Duodenal mucosa (tissue), 2 donors: ENCODE data around the gene OTOP2.
"Not testable (repeated sequence)": the region's sequence is repeated elsewhere in the genome, so short reads cannot be mapped to it uniquely, and the experiment has no call there.

ENCODE experiments used
- H3K27ac ChIP-seq: one replicate; pipeline ENCODE4 v1.7.0; 2013; ENCODE audit warnings: low read depth, low read length
- H3K27me3 ChIP-seq, 2 donors: one replicate each; pipeline ENCODE4 v1.7.0; 2013; ENCODE audit warnings: low read length in 2 of 2, control low read depth in 1 of 2; ENCODE audit not compliant: insufficient read depth in 2 of 2, control insufficient read depth in 1 of 2
- H3K36me3 ChIP-seq, 2 donors: one replicate each; pipeline ENCODE4 v1.7.0; 2013; ENCODE audit warnings: low read length in 2 of 2, control low read depth in 1 of 2; ENCODE audit not compliant: insufficient read depth in 2 of 2, control insufficient read depth in 1 of 2
- H3K4me1 ChIP-seq, 2 donors: one replicate each; pipeline ENCODE4 v1.7.0; 2013; ENCODE audit warnings: low read length in 2 of 2, control low read depth in 1 of 2; ENCODE audit not compliant: insufficient read depth in 2 of 2, control insufficient read depth in 1 of 2
- H3K4me3 ChIP-seq, 2 donors: one replicate each; pipeline ENCODE4 v1.7.0; 2013; ENCODE audit warnings: low read length in 2 of 2, low read depth in 1 of 2
- H3K9ac ChIP-seq, 2 donors: one replicate each; pipeline ENCODE4 v1.7.0; 2013; ENCODE audit warnings: low read length in 2 of 2, low read depth in 1 of 2
- H3K9me3 ChIP-seq, 2 donors: one replicate each; pipeline ENCODE4 v1.7.0; 2013; ENCODE audit warnings: low read length in 2 of 2, control low read depth in 1 of 2; ENCODE audit not compliant: control insufficient read depth in 1 of 2

OTOP2 gene

DNA sequence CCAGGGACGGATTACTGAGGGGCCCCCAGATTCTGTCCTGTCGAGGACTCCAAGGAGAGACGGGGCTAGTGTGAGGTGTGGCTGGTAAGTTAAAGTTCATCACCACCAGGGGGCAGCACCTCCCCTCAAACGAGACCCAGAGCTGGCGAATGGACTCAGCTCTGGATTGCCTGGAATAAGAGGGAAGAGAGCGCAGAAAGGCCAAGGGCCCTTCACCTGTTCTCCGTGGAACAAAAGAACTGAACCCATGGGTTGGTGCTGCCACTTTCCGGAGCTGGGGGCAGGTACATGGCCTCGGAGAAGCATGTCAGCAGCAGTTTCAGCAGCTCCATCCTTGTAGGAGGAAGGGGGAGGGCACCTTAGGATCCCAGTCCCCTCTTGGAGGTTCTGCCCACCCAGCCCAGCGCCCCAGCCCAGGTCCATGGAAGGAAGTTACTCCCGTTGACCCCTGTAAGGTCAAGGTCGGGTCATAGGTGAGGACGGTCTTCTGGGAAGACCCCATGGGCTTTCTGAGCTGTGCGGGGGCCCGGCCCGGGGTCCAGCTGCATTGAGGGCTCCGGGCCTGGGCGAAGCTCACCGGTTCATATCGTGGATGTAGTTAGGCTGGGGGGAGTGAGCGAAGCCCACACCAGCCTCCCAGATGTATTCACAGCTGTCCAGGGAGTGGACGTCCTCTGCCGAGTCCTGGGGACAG, 37.7 kb downstream of the OTOP2 start:
- no peaks in the 10 kb centered on the region for H3K9me3 ChIP-seq
- peaks cover 6 to 13% of the 10 kb centered on the region in 2 donors for H3K4me1 ChIP-seq
- H3K4me3 ChIP-seq: no peak overlapping the region
- H3K27me3 ChIP-seq: no peaks in the 10 kb centered on the region
- H3K27ac ChIP-seq: no peak overlapping the region
- peaks cover 8 to 36% of the 10 kb centered on the region in 2 donors for H3K36me3 ChIP-seq
- no peak overlapping the region for H3K9ac ChIP-seq

DNA sequence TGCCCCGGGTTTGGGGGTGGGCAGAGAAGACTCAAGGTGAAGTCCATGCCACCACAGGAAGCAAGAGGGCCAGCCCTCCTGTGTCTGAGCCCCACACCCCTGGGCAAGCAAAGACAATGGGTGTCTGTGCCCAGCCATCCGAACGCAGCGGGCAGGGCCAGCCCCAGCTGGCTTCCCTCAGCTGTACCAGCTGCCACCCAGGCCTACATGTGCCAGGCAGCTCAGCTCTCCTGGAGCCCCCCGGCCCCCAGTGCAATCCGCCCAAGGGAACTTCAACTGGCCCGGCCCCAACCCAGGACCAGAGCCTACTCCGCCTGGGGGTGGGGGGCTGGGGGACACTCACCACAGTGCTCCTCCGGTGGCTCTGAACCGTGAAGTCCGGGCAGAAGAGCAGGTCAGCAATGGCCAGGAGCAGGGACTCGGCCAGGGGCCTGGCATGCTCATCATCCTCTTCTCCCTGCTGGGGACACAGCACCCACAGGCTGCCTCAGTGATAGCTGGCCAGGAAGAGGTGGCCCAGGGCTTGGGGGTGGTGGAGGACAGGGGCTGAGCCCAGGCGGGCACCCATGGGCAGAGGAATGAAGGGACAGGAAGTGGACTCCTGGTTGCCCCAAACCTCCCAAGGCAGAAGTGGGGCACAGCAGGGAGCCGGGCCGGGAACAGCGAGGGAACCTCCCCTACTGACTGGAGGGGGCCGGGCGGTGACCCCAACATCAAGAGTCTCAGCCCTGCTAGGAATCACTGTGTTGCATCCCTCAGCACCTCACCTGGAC, 38.7 kb downstream of the OTOP2 start:
- peaks cover 7 to 34% of the 10 kb centered on the region in 2 donors for H3K36me3 ChIP-seq
- no peak overlapping the region for H3K27ac ChIP-seq
- no peaks in the 10 kb centered on the region for H3K27me3 ChIP-seq
- H3K9me3 ChIP-seq: no peaks in the 10 kb centered on the region
- H3K9ac ChIP-seq: no peak overlapping the region
- no peak overlapping the region for H3K4me3 ChIP-seq
- H3K4me1 ChIP-seq: peaks cover 6 to 13% of the 10 kb centered on the region in 2 donors

DNA sequence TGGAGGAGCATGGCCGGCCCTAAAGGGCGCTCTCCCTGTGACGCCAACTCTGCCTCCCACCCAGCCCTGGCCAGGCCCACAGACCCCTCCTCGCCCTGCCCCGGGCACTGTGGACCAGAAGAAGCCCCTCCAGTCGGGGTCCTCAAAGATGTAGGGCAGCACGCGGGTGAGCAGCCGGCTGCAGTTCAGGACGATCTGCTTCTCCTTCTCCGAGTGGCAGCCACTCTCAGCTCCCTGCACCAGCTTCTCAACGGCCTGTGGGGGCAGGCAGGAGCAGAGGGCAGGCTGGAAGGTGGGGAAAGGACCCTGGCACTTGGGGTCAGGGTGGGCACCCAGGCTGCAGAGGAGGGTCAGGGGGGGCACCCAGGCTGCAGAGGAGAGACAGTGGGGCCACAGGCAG, 39.6 kb downstream of the OTOP2 start:
- H3K4me1 ChIP-seq: peaks cover 12 to 19% of the 10 kb centered on the region in 2 donors
- H3K36me3 ChIP-seq: peaks cover 7 to 34% of the 10 kb centered on the region in 2 donors
- no peak overlapping the region for H3K9ac ChIP-seq
- H3K4me3 ChIP-seq: no peak overlapping the region
- no peaks in the 10 kb centered on the region for H3K9me3 ChIP-seq
- no peaks in the 10 kb centered on the region for H3K27me3 ChIP-seq
- no peak overlapping the region for H3K27ac ChIP-seq

DNA sequence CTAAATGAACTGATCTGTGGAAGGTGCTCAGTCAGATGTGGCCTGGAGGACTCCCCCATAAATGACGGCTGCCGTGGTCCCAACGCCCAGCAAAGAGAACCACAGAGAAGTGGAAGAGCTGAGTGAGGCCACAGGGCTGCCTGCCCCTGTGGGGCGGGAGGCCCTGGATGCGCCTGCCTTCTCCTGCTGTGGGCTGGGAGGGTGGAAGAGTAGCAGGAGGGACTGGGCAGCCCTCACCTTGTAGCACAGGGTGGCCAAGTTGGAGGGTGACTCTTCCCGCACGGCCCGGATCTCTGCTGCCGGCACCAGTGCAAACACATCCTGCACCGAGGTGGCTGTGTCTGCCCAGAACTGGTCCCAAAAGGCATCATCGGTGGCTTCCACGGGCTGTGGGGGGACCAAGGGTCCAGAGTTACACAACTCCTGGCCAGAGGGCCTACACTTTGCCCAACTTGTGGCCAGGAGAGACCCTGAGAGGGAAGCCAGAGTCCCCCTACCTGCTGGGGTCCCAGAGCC, 40.2 kb downstream of the OTOP2 start:
- peaks cover 7 to 34% of the 10 kb centered on the region in 2 donors for H3K36me3 ChIP-seq
- H3K9me3 ChIP-seq: no peaks in the 10 kb centered on the region
- H3K4me1 ChIP-seq: peaks cover 16 to 25% of the 10 kb centered on the region in 2 donors
- no peak overlapping the region for H3K9ac ChIP-seq
- no peak overlapping the region for H3K4me3 ChIP-seq
- H3K27me3 ChIP-seq: no peaks in the 10 kb centered on the region
- H3K27ac ChIP-seq: no peak overlapping the region

DNA sequence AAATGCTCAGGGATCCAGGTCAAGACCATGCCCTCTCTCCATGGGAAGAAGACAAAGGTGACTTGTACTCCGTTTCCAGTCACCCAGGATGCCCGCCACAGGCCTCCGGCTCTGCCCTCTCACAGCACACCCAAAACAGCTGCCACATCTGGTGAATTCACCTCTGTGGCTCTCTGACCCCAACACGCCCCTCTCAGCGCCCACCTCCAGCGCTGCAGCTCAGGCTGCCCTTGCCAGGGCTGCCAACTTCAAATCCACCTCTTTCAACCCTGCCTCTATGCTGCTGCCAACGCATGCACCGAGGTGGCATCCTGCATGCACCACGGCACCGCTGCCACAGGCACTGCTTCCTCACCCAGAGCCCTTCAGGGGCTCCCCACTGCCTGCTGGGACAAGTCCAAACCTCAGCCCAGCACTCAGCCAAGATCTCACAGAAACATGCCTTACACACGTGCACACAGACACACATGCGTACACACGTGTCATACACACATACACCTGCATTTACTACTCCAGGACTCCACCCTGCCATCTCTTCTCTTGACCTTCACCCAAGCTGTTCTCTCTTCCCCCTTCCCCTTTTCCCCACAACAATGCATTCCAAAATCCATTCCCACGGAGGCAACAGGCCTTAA, 41.0 kb downstream of the OTOP2 start:
- Histone ChIP-seq H3K9ac (no peak overlapping the region), H3K4me1 (peaks cover 15 to 29% of the 10 kb centered on the region in 2 donors), H3K36me3 (peaks cover 5 to 28% of the 10 kb centered on the region in 2 donors)

DNA sequence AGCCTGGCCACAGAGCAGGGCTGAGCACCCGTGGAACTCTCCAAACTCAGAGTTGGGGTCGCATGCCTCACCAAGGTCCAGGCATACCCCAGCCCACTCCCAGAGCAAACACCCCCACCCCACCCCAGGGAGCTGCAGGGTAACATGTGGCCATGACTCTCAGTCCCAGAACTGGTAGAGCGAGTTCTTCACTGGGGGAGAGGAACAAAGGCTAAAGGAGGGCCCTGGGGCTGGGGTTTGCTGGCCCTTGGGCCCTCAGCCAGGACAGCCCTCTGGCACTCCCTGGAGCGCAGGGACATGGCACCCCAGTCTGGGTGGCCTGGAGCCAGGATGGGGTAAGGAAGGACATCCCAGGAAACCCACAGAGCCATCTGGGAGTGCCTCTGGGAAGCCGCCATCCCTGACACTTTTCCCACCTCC, 44.3 kb downstream of the OTOP2 start:
- H3K9ac ChIP-seq: peak overlapping the region; percentile 23 to 57
- no peaks in the 10 kb centered on the region for H3K9me3 ChIP-seq
- H3K27ac ChIP-seq: peak overlapping the region; percentile 31
- H3K36me3 ChIP-seq: peaks cover 0 to 8% of the 10 kb centered on the region in 2 donors
- H3K4me3 ChIP-seq: peak overlapping the region in 1 of 2 donors; percentile 46
- peaks cover 0 to 4% of the 10 kb centered on the region in 2 donors for H3K27me3 ChIP-seq
- H3K4me1 ChIP-seq: peaks cover 25 to 50% of the 10 kb centered on the region in 2 donors

More for the DNA sequence above, 41.0 kb downstream of the OTOP2 start:
- no peak overlapping the region for H3K27ac ChIP-seq
- H3K9me3 ChIP-seq: no peaks in the 10 kb centered on the region
- no peaks in the 10 kb centered on the region for H3K27me3 ChIP-seq
- no peak overlapping the region for H3K4me3 ChIP-seq

DNA sequence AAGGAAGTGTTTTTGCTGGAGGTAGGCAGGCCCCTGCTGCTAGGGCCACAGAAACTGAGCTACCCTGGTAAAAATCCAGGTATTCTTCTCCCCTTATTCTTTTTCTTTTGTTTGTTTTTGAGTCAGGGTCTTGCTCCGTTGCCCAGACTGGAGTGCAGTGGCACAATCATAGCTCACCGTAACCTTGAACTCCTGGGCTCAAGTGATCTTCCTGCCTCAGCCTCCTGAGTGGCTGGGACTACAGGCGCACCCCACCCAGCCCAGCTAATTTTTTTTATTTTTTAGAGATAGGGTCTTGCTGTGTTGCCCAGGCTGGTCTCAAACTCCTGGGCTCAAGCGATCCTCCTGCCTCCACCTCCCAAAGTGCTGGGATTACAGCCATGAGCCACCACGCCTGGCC, 45.4 kb downstream of the OTOP2 start:
- H3K4me1 ChIP-seq: peaks cover 25 to 56% of the 10 kb centered on the region in 2 donors
- H3K4me3 ChIP-seq, H3K9ac ChIP-seq, H3K27ac ChIP-seq, H3K27me3 ChIP-seq, H3K9me3 ChIP-seq, H3K36me3 ChIP-seq: not testable (repeated sequence)

DNA sequence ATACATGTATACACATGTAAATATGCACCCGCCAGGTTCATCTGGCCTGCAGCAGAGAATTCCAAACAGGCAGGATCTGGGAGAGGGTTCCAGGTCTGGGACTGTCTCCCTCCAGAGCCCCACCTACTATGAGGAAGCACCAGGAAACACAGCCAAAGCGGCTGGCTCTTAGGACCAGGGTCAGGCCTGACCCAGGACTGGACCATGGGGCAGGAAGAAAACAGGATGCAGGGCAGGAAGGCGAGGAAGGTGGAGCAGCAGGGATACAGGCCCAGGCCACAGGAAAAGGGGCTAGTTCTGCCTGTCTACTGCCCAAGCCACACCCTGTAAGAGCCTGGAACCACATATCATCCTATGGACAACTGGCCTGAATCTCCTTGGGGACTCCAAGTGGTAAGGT, 46.3 kb downstream of the OTOP2 start:
- peak overlapping the region; percentile 15 for H3K27ac ChIP-seq
- H3K27me3 ChIP-seq: peaks cover 0 to 4% of the 10 kb centered on the region in 2 donors
- H3K4me3 ChIP-seq: peak overlapping the region; percentile 75 to 78
- no peaks in the 10 kb centered on the region for H3K9me3 ChIP-seq
- peak overlapping the region; percentile 71 to 91 for H3K9ac ChIP-seq
- no peaks in the 10 kb centered on the region for H3K36me3 ChIP-seq
- peaks cover 28 to 53% of the 10 kb centered on the region in 2 donors for H3K4me1 ChIP-seq

DNA sequence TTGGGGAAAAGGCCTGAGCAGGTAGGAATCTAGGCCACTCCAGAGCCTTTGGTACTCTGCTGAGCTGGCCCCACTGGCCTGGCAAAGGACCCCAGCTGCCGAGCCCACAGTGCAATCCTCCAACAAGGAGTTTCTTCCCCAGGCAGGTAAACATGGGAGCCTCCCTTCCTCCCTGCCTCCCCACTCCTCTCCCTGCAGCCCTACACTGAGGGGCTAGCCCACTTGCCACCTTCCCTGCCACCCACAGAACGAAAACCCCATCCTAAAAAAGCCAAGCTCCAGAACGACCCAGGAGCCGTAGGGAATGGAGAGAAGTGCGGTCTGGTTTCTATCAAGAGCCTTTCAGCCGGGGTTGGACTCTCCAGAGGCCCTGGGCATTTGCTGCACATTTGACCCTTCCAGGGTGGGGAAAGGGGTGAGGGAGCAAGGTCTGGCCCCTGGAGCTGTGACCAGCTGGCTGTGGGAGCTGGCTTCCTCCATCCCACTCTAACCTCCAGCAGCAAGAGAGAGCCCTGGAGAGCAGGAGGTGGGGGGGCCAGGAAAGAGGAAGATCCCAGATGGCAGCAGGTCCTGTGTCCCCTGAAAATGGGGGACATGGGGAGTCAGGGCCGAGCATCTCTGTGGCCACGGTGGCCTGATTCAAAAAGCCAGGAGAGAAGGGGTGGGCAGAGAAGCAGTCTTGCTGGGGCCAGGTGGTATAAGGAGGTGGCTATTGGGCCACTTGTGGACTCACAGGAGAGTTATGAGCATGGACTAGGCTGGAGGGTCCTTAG, 47.2 kb downstream of the OTOP2 start:
- Histone ChIP-seq H3K9ac (peak overlapping the region; percentile 71 to 91), H3K27me3 (peaks cover 0 to 4% of the 10 kb centered on the region in 2 donors), H3K4me1 (peaks cover 29 to 54% of the 10 kb centered on the region in 2 donors), H3K36me3 (no peaks in the 10 kb centered on the region), H3K9me3 (no peaks in the 10 kb centered on the region), H3K4me3 (peak overlapping the region; percentile 75 to 78), H3K27ac (no peak overlapping the region)
